ENCODE measurements around the gene SMIM26.

DNA sequence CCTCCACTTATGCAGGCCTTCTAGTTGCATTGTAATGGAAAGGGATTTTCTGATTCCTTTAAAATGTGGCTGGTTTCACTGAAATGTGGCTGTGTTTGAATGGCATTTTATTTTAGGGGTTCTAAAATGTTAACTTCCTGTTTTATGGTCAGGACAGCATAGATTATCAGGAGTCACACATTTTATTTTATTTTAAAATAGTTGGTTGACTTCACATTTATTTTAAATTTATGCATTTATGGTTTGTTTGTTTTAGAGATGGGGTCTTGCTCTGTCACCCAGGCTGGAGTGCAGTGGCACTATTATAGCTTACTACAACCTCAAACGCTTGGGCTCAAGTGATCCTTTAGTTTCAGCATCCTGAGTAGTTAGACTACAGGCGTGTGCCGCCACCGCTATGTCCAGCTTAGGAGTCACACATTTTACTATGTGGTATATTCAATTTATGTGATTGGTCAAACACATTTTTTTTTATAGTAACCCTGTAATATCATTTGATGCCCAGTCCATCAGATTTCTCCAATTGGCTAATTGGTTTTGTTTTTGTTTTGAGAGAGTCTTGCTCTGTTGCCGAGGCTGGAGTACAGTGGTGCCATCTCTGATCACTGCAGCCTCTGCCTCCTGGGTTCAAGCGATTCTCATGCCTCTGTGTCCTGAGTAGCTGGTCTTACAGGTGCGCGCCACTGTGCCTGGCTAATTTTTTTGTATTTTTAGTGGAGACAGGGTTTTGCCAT is 22.9 kb downstream of the SMIM26 start:
- TF ChIP-seq, protein P1, sequence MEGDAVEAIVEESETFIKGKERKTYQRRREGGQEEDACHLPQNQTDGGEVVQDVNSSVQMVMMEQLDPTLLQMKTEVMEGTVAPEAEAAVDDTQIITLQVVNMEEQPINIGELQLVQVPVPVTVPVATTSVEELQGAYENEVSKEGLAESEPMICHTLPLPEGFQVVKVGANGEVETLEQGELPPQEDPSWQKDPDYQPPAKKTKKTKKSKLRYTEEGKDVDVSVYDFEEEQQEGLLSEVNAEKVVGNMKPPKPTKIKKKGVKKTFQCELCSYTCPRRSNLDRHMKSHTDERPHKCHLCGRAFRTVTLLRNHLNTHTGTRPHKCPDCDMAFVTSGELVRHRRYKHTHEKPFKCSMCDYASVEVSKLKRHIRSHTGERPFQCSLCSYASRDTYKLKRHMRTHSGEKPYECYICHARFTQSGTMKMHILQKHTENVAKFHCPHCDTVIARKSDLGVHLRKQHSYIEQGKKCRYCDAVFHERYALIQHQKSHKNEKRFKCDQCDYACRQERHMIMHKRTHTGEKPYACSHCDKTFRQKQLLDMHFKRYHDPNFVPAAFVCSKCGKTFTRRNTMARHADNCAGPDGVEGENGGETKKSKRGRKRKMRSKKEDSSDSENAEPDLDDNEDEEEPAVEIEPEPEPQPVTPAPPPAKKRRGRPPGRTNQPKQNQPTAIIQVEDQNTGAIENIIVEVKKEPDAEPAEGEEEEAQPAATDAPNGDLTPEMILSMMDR (conservative IDR thresholded peaks at IDR 0.05 in 1 of 2, IDR thresholded peaks at IDR 0.05 in 1 of 2; ENCODE audit: extremely low read depth in 1 of 2, insufficient read depth in 1 of 2, low read depth in 1 of 2, low read length in 2 of 2): no peak
- TF ChIP-seq EZH2 (IDR thresholded peaks at IDR 0.05; ENCODE audit: borderline replicate concordance, low read length): no peak

Measured in mammary epithelial cell (primary cell).